ENCODE measurements around the gene DBP.

Gene DBP

DNA sequence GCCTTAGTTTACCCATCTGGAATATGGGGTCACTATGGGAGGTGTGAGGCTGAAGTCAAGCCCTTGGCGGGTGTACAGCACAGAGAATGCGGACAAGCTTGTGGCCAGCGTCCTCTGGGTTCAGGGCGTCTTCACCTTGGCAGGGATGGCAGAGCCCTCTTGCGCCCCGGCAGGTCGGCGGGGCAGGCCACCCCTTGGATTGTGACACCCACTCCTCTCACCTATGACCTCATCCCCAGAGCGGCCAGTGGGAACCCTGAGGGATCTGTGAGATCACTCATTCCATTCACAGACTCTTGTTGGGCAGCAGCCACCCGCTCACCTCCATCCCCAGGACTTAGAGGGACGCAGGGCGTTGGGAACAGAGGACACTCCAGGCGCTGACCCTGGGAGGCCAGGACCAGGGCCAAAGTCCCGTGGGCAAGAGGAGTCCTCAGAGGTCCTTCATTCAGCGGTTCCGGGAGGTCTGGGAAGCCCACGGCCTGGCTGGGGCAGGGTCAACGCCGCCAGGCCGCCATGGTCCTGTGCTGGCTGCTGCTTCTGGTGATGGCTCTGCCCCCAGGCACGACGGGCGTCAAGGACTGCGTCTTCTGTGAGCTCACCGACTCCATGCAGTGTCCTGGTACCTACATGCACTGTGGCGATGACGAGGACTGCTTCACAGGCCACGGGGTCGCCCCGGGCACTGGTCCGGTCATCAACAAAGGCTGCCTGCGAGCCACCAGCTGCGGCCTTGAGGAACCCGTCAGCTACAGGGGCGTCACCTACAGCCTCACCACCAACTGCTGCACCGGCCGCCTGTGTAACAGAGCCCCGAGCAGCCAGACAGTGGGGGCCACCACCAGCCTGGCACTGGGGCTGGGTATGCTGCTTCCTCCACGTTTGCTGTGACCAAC lies 30.5 kb downstream of the DBP start, which contains the start of gene SPACA4:
Gene SPACA4, plus strand, starts transcription at position 280 of the 896 bp plus-strand sequence. Its CDS starts 237 bp downstream, at position 517.
- no peak for DNase-seq (ENCODE audit: low read depth)
- H3K4me3 ChIP-seq (ENCODE audit: low read depth, low read length), result no peak within 1 kb of the TSS
- TF ChIP-seq, protein P1, sequence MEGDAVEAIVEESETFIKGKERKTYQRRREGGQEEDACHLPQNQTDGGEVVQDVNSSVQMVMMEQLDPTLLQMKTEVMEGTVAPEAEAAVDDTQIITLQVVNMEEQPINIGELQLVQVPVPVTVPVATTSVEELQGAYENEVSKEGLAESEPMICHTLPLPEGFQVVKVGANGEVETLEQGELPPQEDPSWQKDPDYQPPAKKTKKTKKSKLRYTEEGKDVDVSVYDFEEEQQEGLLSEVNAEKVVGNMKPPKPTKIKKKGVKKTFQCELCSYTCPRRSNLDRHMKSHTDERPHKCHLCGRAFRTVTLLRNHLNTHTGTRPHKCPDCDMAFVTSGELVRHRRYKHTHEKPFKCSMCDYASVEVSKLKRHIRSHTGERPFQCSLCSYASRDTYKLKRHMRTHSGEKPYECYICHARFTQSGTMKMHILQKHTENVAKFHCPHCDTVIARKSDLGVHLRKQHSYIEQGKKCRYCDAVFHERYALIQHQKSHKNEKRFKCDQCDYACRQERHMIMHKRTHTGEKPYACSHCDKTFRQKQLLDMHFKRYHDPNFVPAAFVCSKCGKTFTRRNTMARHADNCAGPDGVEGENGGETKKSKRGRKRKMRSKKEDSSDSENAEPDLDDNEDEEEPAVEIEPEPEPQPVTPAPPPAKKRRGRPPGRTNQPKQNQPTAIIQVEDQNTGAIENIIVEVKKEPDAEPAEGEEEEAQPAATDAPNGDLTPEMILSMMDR (IDR thresholded peaks at IDR 0.05; ENCODE audit: control insufficient read depth, extremely low read depth, insufficient read depth), result no peak

DNA sequence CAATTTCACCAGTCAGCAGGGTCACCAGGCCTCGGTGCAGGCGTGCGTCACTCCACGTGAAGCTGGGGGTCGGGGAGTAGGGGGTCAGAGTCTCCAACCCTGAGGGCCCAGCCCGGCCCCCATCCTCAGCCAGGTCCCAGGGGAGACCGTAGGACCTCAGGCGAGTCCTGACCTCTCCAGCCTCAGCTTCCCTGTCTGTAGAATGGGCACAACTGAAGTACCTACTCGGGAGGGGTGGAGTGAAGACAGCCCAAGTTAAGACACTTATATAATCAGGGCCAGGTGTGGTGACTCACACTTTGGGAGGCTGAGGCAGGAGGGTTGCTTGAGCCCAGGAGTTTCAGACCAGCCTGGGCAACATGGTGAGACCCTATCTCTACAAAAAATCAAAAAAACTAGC lies 33.3 kb downstream of the DBP start:
- H3K4me3 ChIP-seq (ENCODE audit: low read depth, low read length), result no peak overlapping the region
- DNase-seq (ENCODE audit: low read depth), result no peak
- TF ChIP-seq, protein P1 (IDR thresholded peaks at IDR 0.05; ENCODE audit: control insufficient read depth, extremely low read depth, insufficient read depth), result no peak

DNA sequence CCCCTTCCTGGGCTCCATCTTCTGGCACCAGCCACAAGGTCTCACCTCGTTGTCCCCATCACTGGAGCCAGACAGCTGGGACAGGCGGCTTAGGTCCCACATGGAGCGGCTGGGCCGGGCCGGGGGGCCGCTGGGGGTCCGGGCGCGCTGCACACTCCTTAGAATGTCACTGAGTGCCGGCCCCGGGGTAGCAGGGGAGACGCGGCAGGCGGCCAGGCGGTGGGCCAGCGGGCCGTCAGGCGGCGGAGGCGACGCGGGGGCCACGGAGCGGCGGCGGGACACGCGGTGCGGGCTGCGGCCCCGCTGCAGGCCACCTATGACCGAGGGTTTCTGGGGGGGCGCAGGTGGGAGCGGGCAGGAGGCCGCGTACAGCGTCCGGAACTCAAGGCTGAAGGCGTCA lies 33.7 kb downstream of the DBP start:
- TF ChIP-seq, protein P1 (IDR thresholded peaks at IDR 0.05; ENCODE audit: control insufficient read depth, extremely low read depth, insufficient read depth), result no peak
- no peak overlapping the region for H3K4me3 ChIP-seq (ENCODE audit: low read depth, low read length)
- DNase-seq (ENCODE audit: low read depth), result no peak

DNA sequence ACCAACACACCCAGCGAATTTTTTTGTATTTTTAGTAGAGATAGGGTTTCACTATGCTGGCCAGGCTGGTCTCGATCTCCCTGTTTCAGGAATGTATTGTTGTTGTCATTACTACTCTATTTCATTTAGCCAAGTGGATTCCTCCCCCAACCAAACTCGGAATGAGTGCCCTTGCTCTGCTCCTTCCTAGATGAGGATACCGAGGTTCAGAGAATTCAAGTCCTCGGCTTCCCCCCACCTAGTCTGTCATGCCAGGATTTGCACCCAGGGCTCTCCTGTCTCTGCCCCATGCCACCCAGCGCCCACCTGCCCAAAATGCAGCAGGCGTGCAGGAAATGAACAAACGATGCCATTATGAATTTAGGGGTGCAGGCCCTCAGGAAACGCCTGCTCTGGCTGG lies 34.2 kb downstream of the DBP start:
- TF ChIP-seq, protein P1 (IDR thresholded peaks at IDR 0.05; ENCODE audit: control insufficient read depth, extremely low read depth, insufficient read depth), result no peak
- no peak for DNase-seq (ENCODE audit: low read depth)
- H3K4me3 ChIP-seq (ENCODE audit: low read depth, low read length), result no peak overlapping the region

DNA sequence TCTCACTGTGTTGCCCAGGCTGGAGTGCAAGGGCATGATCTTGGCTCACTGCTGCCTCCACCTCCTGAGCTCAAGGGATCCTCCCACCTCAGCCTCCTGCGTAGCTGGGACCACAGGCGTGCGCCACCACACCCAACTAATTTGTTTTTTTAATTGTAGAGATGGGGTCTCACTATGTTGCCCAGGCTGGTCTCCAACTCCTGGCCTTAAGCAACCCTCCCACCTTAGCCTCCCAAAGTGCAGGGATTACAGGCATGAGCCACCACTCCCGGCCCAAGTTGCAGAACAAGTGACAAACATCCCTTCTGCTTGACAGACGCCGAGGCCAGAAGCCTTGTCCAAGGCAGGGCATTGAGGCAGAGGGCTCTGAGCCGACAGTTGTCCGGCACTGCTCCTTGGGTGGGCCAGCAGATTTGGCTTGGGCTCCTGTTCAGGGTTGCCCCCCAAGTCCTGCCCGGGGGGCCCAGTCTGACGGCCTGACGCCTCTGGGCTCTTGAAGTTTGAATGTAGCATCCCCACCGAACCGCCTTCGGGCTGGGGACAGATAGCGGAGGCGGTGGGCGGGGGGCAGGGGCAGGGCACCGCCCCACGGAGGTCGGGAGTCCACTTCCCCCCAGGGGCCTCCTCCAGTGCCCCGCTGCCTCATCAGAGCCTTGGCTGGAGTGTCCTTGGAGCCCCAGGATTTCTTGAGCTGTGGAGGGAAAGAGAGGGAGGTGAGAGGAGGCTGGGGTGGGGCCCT lies 36.3 kb downstream of the DBP start:
- H3K4me3 ChIP-seq (ENCODE audit: low read depth, low read length), result no peak overlapping the region
- no peak for DNase-seq (ENCODE audit: low read depth)
- TF ChIP-seq, protein P1 (IDR thresholded peaks at IDR 0.05; ENCODE audit: control insufficient read depth, extremely low read depth, insufficient read depth), result no peak

DNA sequence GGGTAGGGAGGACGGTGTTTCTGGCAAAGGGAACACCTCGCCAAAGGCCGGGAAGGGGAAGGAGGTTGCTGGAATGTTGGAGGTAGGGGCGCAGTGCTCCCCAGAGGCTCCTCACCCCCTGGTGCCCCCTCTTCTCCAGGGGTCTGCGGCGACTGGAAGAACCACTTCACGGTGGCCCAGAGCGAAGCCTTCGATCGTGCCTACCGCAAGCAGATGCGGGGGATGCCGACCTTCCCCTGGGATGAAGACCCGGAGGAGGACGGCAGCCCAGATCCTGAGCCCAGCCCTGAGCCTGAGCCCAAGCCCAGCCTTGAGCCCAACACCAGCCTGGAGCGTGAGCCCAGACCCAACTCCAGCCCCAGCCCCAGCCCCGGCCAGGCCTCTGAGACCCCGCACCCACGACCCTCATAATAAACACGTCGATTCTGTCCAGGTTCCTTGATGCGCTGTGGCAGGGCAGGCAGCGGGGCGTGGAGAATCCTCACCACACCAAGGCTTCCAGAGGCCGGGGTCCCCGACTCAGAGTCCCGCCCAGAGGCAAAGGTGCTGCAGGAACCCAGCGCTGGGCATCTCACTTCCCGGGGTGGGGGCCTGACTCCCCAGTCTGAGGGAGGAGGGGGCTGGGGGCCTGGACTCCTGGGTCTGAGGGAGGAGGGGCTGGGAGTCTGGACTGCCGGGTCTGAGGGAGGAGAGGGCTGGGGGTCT lies 38.0 kb downstream of the DBP start:
- TF ChIP-seq, protein P1 (IDR thresholded peaks at IDR 0.05; ENCODE audit: control insufficient read depth, extremely low read depth, insufficient read depth), result no peak
- DNase-seq (ENCODE audit: low read depth), result no peak
- no peak overlapping the region for H3K4me3 ChIP-seq (ENCODE audit: low read depth, low read length)
